Liver (tissue), 3 donors: Measurements from ENCODE around the gene BCL2L11.

Source experiments
- CTCF ChIP-seq: fragments of 150-350 bp; IDR thresholded peaks from 2 replicates; pipeline ENCODE4 v1.5.1; 2017; ENCODE audit warnings: improper control_type of control experiment, low read depth, low read length; ENCODE audit not compliant: missing input control
- TAF1 ChIP-seq: conservative IDR thresholded peaks from 2 replicates; pipeline ENCODE4 v1.6.1; 2016; ENCODE audit warnings: antibody characterized with exemption, mild to moderate bottlenecking
- donor health status: healthy.
- donor health status: healthy.

GRCh38 chr2:111106706-111107105 lies 14.0 kb upstream of the BCL2L11 start:
- TF ChIP-seq CTCF: no peak
- no peak for TF ChIP-seq TAF1
